ENCODE measurements around the gene ANGPTL4. TPM values are rescaled to one million over a fixed set of nuclear protein-coding genes. Genes with fewer than 3 reads are reported as not detected.
A peak's percentile ranks its signal among the peaks of the same experiment; 100 is the strongest.

Gene ANGPTL4
- total and polyA plus RNA-seq, 2 of the 13 experiments (the other 11 are each of a cell fraction or from before 2014, with no cell fraction given): 0.80 to 21.7 TPM

DNA sequence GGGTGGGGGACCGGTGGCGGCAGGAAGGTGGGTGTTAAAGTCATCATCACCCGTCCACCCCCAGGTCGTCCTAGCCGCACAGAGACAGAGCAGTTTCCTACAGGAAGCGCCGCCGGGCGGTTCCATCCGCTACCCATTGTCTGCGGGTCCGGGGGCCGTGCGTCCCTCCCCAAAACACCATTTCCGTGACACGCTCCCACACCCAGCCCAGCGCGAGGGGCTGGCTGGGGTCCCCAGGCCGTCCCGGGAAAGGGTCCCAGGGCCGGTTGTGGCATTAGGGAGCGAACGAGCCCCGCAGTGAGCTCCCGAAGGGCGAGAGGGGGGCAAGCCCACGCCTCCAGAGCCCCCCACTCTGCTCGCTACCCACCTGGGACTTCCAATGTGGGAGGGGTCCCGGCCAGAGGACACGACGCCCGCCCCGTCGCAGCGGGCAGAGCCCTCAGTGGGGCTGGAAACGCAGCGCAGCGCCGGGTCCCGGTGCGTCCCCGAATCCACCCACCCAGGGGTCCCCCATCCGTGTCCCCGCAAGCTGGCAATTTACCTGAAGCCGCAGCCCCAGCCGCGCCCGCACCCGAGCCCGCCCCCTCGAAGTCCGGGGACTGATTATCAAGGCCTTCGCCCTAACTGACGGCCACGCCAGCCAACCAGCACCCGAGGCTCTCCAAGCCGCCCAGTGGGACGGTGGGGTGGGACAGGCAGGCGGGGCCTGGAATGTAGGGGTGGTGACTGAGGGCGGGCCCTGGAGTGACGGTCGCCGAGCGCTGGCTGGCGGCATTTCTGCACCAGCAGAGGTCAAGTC, 21.1 kb upstream of the ANGPTL4 start, which contains the start of gene KANK3 (continued):
- TF ChIP-seq, protein P1, sequence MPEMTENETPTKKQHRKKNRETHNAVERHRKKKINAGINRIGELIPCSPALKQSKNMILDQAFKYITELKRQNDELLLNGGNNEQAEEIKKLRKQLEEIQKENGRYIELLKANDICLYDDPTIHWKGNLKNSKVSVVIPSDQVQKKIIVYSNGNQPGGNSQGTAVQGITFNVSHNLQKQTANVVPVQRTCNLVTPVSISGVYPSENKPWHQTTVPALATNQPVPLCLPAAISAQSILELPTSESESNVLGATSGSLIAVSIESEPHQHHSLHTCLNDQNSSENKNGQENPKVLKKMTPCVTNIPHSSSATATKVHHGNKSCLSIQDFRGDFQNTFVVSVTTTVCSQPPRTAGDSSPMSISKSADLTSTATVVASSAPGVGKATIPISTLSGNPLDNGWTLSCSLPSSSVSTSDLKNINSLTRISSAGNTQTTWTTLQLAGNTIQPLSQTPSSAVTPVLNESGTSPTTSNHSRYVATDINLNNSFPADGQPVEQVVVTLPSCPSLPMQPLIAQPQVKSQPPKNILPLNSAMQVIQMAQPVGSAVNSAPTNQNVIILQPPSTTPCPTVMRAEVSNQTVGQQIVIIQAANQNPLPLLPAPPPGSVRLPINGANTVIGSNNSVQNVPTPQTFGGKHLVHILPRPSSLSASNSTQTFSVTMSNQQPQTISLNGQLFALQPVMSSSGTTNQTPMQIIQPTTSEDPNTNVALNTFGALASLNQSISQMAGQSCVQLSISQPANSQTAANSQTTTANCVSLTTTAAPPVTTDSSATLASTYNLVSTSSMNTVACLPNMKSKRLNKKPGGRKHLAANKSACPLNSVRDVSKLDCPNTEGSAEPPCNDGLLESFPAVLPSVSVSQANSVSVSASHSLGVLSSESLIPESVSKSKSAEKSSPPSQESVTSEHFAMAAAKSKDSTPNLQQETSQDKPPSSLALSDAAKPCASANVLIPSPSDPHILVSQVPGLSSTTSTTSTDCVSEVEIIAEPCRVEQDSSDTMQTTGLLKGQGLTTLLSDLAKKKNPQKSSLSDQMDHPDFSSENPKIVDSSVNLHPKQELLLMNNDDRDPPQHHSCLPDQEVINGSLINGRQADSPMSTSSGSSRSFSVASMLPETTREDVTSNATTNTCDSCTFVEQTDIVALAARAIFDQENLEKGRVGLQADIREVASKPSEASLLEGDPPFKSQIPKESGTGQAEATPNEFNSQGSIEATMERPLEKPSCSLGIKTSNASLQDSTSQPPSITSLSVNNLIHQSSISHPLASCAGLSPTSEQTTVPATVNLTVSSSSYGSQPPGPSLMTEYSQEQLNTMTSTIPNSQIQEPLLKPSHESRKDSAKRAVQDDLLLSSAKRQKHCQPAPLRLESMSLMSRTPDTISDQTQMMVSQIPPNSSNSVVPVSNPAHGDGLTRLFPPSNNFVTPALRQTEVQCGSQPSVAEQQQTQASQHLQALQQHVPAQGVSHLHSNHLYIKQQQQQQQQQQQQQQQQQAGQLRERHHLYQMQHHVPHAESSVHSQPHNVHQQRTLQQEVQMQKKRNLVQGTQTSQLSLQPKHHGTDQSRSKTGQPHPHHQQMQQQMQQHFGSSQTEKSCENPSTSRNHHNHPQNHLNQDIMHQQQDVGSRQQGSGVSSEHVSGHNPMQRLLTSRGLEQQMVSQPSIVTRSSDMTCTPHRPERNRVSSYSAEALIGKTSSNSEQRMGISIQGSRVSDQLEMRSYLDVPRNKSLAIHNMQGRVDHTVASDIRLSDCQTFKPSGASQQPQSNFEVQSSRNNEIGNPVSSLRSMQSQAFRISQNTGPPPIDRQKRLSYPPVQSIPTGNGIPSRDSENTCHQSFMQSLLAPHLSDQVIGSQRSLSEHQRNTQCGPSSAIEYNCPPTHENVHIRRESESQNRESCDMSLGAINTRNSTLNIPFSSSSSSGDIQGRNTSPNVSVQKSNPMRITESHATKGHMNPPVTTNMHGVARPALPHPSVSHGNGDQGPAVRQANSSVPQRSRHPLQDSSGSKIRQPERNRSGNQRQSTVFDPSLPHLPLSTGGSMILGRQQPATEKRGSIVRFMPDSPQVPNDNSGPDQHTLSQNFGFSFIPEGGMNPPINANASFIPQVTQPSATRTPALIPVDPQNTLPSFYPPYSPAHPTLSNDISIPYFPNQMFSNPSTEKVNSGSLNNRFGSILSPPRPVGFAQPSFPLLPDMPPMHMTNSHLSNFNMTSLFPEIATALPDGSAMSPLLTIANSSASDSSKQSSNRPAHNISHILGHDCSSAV (CRISPR knock-in tag; IDR thresholded peaks at IDR 0.05; ENCODE audit: borderline replicate concordance): no peak
- TF ChIP-seq SNAPC2 (CRISPR knock-in tag; IDR thresholded peaks at IDR 0.05): no peak
- TF ChIP-seq THAP9 (CRISPR knock-in tag; IDR thresholded peaks at IDR 0.05; ENCODE audit: borderline replicate concordance): 0 out of 2 replicates have a peak, but pooled peaks have one; percentile 16
- TF ChIP-seq, protein P2, sequence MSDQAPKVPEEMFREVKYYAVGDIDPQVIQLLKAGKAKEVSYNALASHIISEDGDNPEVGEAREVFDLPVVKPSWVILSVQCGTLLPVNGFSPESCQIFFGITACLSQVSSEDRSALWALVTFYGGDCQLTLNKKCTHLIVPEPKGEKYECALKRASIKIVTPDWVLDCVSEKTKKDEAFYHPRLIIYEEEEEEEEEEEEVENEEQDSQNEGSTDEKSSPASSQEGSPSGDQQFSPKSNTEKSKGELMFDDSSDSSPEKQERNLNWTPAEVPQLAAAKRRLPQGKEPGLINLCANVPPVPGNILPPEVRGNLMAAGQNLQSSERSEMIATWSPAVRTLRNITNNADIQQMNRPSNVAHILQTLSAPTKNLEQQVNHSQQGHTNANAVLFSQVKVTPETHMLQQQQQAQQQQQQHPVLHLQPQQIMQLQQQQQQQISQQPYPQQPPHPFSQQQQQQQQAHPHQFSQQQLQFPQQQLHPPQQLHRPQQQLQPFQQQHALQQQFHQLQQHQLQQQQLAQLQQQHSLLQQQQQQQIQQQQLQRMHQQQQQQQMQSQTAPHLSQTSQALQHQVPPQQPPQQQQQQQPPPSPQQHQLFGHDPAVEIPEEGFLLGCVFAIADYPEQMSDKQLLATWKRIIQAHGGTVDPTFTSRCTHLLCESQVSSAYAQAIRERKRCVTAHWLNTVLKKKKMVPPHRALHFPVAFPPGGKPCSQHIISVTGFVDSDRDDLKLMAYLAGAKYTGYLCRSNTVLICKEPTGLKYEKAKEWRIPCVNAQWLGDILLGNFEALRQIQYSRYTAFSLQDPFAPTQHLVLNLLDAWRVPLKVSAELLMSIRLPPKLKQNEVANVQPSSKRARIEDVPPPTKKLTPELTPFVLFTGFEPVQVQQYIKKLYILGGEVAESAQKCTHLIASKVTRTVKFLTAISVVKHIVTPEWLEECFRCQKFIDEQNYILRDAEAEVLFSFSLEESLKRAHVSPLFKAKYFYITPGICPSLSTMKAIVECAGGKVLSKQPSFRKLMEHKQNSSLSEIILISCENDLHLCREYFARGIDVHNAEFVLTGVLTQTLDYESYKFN (CRISPR knock-in tag; conservative IDR thresholded peaks at IDR 0.05): no peak
- peak; percentile 37; the same call in 1 of the 2 replicates for TF ChIP-seq HOXA3 (CRISPR knock-in tag; IDR thresholded peaks at IDR 0.05)
- TF ChIP-seq, protein P3, sequence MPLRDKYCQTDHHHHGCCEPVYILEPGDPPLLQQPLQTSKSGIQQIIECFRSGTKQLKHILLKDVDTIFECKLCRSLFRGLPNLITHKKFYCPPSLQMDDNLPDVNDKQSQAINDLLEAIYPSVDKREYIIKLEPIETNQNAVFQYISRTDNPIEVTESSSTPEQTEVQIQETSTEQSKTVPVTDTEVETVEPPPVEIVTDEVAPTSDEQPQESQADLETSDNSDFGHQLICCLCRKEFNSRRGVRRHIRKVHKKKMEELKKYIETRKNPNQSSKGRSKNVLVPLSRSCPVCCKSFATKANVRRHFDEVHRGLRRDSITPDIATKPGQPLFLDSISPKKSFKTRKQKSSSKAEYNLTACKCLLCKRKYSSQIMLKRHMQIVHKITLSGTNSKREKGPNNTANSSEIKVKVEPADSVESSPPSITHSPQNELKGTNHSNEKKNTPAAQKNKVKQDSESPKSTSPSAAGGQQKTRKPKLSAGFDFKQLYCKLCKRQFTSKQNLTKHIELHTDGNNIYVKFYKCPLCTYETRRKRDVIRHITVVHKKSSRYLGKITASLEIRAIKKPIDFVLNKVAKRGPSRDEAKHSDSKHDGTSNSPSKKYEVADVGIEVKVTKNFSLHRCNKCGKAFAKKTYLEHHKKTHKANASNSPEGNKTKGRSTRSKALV (CRISPR knock-in tag; IDR thresholded peaks at IDR 0.05): 0 out of 2 replicates have a peak, but pooled peaks have one; percentile 36
- TF ChIP-seq, protein P4, sequence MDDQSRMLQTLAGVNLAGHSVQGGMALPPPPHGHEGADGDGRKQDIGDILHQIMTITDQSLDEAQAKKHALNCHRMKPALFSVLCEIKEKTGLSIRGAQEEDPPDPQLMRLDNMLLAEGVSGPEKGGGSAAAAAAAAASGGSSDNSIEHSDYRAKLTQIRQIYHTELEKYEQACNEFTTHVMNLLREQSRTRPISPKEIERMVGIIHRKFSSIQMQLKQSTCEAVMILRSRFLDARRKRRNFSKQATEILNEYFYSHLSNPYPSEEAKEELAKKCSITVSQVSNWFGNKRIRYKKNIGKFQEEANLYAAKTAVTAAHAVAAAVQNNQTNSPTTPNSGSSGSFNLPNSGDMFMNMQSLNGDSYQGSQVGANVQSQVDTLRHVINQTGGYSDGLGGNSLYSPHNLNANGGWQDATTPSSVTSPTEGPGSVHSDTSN (CRISPR knock-in tag; IDR thresholded peaks at IDR 0.05; ENCODE audit: borderline replicate concordance): peak; percentile 86; the same call in 1 of the 2 replicates
- TF ChIP-seq ZMYM2 (CRISPR knock-in tag; IDR thresholded peaks at IDR 0.05): 0 out of 2 replicates have a peak, but pooled peaks have one; percentile 54
